Occipital lobe (tissue), 2 donors: ENCODE data around the gene SLC12A9. TPM values are rescaled to one million over a fixed set of nuclear protein-coding genes. Genes with fewer than 3 reads are reported as not detected.

Source experiments
- DNase-seq: peaks from one replicate; lab custom pipeline; 2025; lab: John Stamatoyannopoulos, UW
- total RNA-seq: library from RNA; depleted of rRNA; stranded (reverse); fragments of >200 nt; gene quantifications from one replicate; pipeline ENCODE4 v1.2.3, GENCODE V29; 2014

The SLC12A9 gene
- total RNA-seq, 1 donor from 2014 or later = 30.1 TPM

DNA sequence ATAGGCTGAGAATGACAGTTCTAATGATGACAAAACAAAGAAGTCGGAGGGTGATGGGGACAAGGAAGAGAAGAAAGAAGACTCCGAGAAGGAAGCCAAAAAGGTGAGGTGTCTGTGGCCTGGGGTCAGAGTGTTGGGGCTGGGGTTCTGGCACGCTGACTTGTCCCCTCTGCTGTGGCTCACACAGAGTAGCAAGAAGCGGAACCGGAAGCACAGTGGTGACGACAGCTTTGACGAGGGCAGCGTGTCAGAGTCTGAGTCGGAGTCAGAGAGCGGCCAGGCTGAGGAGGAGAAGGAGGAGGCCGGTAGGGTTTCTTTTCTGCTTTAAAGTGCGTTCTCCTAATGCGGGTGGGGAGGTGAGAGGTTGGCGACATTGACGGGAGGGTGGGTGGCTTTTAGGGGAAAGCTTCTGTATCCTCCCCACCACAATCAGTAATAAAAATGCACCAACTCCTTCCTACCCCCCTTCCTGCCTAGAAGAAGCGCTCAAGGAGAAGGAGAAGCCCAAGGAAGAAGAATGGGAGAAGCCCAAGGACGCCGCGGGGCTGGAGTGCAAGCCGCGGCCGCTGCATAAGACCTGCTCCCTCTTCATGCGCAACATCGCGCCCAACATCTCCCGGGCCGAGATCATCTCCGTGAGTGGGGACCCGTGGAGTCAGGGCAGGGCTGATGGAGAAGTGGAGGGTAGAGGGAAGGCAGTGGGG is 32.4 kb downstream of the SLC12A9 start:
- DNase-seq = no peak

DNA sequence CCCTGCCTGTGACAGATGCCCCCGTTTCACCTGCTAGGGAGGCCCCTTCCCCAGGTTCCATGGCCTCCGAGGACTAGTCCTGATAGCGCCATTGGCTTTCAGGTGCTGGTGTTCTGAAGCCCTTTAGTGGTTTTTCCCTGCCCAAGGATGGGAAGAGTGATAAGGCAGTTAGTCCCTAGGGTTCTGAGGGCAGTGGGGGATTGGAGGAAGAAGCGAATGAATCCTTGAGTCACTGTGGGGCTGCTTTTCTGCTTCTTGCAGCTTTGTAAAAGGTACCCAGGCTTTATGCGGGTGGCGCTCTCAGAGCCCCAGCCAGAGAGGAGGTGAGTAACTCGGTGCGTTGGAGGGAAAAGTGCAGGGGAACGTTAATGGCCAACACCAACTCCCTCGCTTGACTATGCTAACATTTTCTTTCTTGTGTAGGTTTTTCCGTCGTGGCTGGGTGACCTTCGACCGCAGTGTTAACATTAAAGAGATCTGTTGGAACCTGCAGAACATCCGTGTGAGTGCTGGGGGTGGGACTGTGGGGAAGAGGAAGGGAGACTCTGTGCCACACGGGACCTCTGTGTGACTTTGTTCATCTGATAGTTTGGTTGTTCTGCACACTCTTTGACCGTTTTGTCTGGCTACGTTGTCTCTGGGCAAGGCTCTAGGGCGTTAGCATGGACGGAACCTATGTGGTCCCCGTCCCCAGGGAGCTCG is 33.1 kb downstream of the SLC12A9 start:
- no peak for DNase-seq

DNA sequence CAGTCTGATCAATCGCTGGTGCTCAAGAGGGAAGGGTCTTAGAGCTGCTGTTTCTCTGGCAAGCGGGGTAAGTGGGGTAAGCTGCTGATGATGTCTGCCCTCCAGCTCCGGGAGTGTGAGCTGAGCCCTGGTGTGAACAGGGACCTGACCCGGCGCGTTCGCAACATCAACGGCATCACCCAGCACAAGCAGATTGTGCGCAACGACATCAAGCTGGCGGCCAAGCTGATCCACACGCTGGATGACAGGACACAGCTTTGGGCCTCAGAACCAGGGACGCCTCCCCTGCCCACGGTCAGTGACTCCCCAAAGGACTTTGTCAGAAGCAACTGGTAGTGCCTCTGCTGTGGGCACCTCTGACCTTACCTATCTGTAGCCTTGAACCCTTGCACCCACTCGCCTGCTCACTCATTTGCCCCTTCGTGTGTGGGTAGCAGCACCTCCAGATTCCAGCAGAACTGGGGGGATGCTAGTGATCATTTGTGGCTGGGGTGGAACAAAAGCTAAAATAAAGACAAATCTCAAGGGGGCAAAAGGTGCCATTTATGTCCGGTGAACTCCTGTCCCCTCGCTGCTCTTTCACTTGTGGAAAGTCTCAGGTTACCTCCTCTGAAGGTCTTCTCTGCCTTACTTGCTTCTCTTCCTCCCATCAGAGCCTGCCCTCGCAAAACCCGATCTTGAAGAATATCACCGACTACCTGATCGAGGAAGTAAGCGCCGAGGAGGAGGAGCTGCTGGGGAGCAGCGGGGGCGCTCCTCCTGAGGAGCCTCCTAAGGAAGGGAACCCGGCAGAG is 33.8 kb downstream of the SLC12A9 start:
- DNase-seq = no peak

DNA sequence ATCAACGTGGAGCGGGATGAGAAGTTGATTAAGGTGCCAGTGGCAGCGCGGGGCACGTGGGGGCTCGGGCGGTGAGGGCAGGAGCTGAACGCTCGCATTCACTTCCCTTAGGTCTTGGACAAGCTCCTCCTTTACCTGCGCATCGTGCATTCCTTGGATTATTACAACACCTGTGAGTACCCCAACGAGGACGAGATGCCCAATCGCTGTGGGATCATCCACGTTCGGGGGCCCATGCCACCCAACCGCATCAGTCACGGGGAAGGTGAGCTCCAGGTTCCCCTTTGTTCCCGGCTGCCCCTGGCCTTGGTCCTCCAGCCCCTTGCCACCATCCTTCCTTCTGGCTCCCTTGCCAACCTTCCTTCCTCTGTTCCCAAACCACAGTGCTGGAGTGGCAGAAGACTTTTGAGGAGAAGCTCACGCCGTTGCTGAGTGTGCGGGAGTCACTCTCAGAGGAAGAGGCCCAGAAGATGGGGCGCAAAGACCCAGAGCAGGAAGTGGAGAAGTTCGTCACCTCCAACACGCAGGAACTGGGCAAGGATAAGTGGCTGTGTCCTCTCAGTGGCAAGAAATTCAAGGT is 34.5 kb downstream of the SLC12A9 start:
- DNase-seq = no peak

DNA sequence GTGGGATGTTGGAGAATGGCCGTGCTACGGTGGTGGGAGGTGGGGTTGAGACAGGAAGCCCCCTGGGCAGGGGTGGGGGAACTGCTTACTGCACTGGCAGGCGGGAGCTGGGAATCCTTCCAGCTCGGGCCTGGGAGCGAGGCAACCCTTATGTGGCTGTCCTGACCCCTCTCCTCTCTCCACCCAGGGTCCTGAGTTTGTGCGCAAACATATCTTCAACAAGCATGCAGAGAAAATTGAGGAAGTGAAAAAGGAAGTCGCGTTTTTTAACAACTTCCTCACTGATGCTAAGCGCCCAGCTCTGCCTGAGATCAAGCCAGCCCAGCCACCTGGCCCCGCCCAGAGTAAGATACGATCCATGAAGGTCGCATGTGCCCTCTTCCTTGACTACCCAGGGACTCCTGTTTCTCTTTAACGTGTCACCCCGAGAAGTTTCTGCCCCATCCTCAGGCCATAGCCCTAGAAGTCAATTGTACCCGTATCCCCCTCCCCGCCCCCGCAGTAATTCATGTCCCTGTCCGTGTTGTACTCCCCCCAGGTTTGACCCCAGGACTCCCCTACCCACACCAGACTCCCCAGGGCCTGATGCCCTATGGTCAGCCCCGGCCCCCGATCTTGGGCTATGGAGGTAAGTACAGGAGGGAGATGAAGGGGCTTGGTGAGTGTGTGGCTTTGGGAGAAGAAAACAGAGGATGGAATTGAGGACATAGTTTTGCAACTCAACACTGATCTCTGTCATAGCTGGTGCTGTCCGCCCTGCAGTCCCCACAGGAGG is 35.2 kb downstream of the SLC12A9 start:
- DNase-seq = no peak

DNA sequence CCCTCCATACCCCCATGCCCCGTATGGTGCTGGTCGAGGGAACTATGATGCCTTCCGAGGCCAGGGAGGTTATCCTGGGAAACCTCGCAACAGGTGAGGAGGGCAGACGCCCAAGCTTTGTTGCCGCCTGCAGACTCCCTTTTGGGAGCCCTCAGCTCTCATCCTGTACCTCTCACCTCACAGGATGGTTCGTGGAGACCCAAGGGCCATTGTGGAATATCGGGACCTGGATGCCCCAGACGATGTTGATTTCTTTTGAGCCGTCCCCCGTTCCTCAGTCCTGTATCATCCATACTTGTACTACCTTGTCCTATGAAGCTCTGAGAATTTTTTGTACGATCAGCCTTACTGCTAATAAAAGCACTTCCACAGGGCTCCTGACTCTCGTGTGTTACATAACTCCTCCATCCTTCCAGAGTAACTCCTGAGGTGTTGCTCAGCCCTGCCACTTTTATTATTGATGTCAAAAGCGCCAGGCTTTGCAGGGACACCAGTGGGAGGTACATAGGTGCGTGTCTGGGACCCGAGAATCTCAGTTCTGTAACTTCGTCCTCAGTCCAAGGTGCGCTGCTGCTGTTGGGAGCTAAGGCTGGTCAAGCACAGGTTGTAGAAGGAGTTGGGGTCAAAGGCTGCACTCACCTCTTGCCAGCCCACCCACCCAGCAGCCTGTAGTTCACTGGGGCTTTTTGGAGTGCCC is 35.9 kb downstream of the SLC12A9 start:
- no peak for DNase-seq

GRCh38 chr7:100888988-100889750 is 36.7 kb downstream of the SLC12A9 start, which contains the start of gene UFSP1:
Gene UFSP1 (minus strand): TSS chr7:100889715. CDS start chr7:100889271, 444 bp downstream.
- DNase-seq = no peak

- DNase-seq = no peak
Observed at GRCh38 chr7:100890653-100891567, 38.4 kb downstream of the SLC12A9 start.

DNA sequence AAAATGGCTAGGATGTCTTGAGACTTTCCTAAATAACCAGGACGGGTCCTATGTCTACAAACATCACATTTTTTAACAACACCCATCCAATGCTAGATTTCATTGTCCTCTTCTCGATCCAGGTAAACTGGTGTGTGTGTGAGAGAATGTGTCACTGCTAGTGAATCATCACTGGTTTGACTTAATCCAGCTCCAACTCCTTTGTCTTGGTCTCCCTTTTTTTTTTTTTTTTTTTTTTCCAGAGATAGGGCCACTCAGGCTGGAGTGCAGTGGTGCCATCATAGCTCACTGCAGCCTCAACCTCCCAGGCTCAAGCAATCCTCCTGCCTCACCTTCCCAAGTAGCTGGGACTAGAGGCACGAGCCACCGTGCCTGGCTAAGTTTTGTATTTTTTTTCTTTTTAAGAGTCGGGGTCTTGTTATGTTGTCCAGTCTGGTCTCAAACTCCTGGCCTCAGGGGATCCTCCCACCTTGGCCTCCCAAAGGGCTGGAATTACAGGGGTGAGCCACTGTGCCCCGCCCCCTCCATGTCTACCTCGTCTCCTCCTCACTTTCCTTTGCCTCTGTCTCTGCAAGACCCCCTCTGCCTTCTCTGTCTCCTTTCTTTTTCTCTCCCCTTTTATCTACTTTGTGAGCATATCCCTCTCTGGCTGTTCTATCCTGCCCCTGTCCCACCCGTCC is 39.2 kb downstream of the SLC12A9 start:
- DNase-seq = no peak

GRCh38 chr7:100892364-100893317 is 40.1 kb downstream of the SLC12A9 start:
- no peak for DNase-seq

DNA sequence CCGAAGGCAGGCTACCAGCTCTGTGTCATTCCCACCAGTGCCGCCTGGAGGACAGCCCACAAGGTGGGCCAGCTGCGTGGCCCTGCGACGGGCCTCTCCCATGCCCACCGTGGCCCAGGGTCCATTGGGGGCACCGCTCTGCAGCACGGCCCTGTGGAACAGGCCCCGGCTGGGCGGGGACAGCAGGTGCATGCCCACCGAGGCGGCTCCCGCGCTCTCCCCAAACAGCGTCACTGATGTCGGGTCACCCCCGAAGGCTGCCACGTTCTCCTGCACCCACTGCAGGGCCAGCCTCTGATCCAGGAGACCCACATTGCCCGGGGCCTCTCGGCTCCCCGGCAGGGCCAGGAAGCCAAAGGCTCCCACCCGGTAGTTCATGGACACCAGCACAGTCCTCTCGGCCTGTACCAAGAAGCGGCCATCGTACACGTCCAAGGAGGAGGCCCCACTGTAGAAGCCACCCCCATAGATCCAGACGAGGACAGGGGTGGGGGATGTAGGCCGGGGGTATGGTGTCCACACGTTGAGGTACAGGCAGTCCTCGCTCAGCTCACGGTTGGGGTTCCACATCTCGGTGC is 40.9 kb downstream of the SLC12A9 start:
- no peak for DNase-seq

GRCh38 chr7:100893910-100894721 is 41.6 kb downstream of the SLC12A9 start:
- no peak for DNase-seq

- peak; percentile 15 for DNase-seq
Observed at GRCh38 chr7:100894860-100895700, 42.6 kb downstream of the SLC12A9 start.

DNA sequence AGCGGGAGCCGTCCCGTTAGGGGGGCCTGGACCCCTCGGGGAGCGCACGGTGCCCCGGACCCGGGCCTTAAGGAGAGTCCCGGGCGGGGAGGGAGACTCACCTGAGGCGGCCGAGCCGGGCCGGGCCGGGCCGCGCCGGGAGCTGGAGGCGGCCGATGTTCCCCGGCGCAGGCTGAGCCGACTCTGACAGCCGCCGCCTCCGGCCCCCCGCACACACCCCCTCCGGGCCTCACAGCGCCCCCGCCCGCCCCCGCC is 43.1 kb downstream of the SLC12A9 start, which contains the start of gene ACHE:
ACHE (minus strand) TSS at position 188 of the 255 bp plus-strand sequence. CDS start 1,656 bp downstream, outside the sequence.
- DNase-seq = no peak
